GM23338 (cell line): Measurements from ENCODE around the gene FRYL. TPM values are rescaled to one million over a fixed set of nuclear protein-coding genes. Genes with fewer than 3 reads are reported as not detected.
A peak's percentile ranks its signal among the peaks of the same experiment; 100 is the strongest.

ENCODE experiments used
- ATAC-seq: fragments of 200-7000 bp; cut with Tn5 transposase; 3 replicates; pipeline ENCODE4 v1.9.1; 2020
- DNase-seq: peaks from one replicate; pipeline ENCODE4 v3.0.0-alpha.2; 2015; ENCODE audit warnings: low spot score
- H2AFZ ChIP-seq: fragments of 200-600 bp; sonication (generic); 2 replicates; pipeline ENCODE4 v1.8.0; 2016; ENCODE audit warnings: antibody characterized with exemption, mild to moderate bottlenecking, moderate library complexity
- H3F3A ChIP-seq: fragments of 200-600 bp; sonication (generic); replicated peaks from 2 replicates; pipeline ENCODE4 v1.8.0; 2017; ENCODE audit warnings: antibody characterized with exemption, mixed run types, low read depth
- H3K27ac ChIP-seq: fragments of 200-600 bp; sonication (generic); 2 replicates; pipeline ENCODE4 v1.6.1; 2016; ENCODE audit warnings: low read depth
- H3K27me3 ChIP-seq: fragments of 200-600 bp; sonication (generic); 2 replicates; pipeline ENCODE4 v1.8.0; 2016; ENCODE audit warnings: mild to moderate bottlenecking, mixed run types, moderate library complexity; ENCODE audit not compliant: insufficient read depth
- H3K36me3 ChIP-seq: fragments of 200-600 bp; sonication (generic); 2 replicates; pipeline ENCODE4 v1.8.0; 2016; ENCODE audit warnings: mild to moderate bottlenecking; ENCODE audit not compliant: insufficient read depth
- H3K4me1 ChIP-seq: fragments of 200-600 bp; sonication (generic); 2 replicates; pipeline ENCODE4 v1.8.0; 2016; ENCODE audit warnings: mild to moderate bottlenecking, moderate library complexity; ENCODE audit not compliant: insufficient read depth
- H3K4me2 ChIP-seq: fragments of 200-600 bp; sonication (generic); 2 replicates; pipeline ENCODE4 v1.7.1; 2017; ENCODE audit warnings: mixed run types
- H3K4me3 ChIP-seq: fragments of 200-600 bp; sonication (generic); 2 replicates; pipeline ENCODE4 v1.6.1; 2016; ENCODE audit warnings: mixed run types
- H3K79me2 ChIP-seq: fragments of 200-600 bp; sonication (generic); replicated peaks from 2 replicates; pipeline ENCODE4 v1.8.0; 2017; ENCODE audit warnings: mild to moderate bottlenecking; ENCODE audit not compliant: insufficient read depth
- H3K9me2 ChIP-seq: fragments of 200-600 bp; sonication (generic); 2 replicates; pipeline ENCODE4 v1.8.0; 2017; ENCODE audit not compliant: insufficient read depth
- H4K20me1 ChIP-seq: fragments of 200-600 bp; sonication (generic); replicated peaks from 2 replicates; pipeline ENCODE4 v1.8.0; 2017; ENCODE audit warnings: mild to moderate bottlenecking; ENCODE audit not compliant: insufficient read depth
- H3K27ac Mint-ChIP-seq: 2 replicates; pipeline ENCODE4 v1.8.0; 2020; ENCODE audit warnings: inconsistent platforms, mild to moderate bottlenecking, moderate library complexity, mixed read lengths
- H3K27me3 Mint-ChIP-seq: 3 replicates; pipeline ENCODE4 v1.8.0; 2022; ENCODE audit warnings: low read depth, mild to moderate bottlenecking, moderate library complexity, mixed read lengths, inconsistent platforms; ENCODE audit not compliant: insufficient read depth, poor library complexity
- H3K36me3 Mint-ChIP-seq: 3 replicates; pipeline ENCODE4 v1.8.0; 2021; ENCODE audit warnings: low read depth, mild to moderate bottlenecking, inconsistent platforms, moderate library complexity, mixed read lengths
- H3K4me1 Mint-ChIP-seq: 3 replicates; pipeline ENCODE4 v1.8.0; 2020; ENCODE audit warnings: mild to moderate bottlenecking, inconsistent platforms, mixed read lengths
- H3K4me3 Mint-ChIP-seq: 3 replicates; pipeline ENCODE4 v1.8.0; 2021; ENCODE audit warnings: moderate library complexity, mild to moderate bottlenecking, inconsistent platforms, mixed read lengths
- H3K9me3 Mint-ChIP-seq: 3 replicates; pipeline ENCODE4 v1.8.0; 2020; ENCODE audit warnings: moderate library complexity, mild to moderate bottlenecking, inconsistent platforms, mixed read lengths
- CREB1 ChIP-seq: fragments of 250-450 bp; sonication (Bioruptor Pico); IDR thresholded peaks from 2 replicates; pipeline ENCODE4 v1.5.0; 2020; ENCODE audit warnings: low read depth, mild to moderate bottlenecking, moderate library complexity
- EZH2 ChIP-seq: fragments of 200-600 bp; sonication (generic); IDR thresholded peaks from one replicate; pipeline ENCODE4 v1.8.0; 2017; ENCODE audit warnings: antibody characterized with exemption, mild to moderate bottlenecking, low read depth; ENCODE audit not compliant: unreplicated experiment
- EZH2phosphoT487 ChIP-seq: fragments of 200-600 bp; sonication (generic); IDR thresholded peaks from one replicate; pipeline ENCODE4 v1.8.1; 2018; ENCODE audit warnings: antibody characterized with exemption; ENCODE audit not compliant: unreplicated experiment
- JUNB ChIP-seq: IDR thresholded peaks from one replicate; pipeline ENCODE4 v1.6.1; 2016; ENCODE audit warnings: antibody characterized with exemption; ENCODE audit not compliant: unreplicated experiment
- NANOG ChIP-seq: IDR thresholded peaks from 2 replicates; pipeline ENCODE4 v1.6.1; 2016; ENCODE audit warnings: antibody characterized with exemption, borderline replicate concordance
- POLR2AphosphoS5 ChIP-seq: IDR thresholded peaks from 2 replicates; pipeline ENCODE4 v1.6.1; 2016; ENCODE audit warnings: antibody characterized with exemption, low read depth
- STAT1 ChIP-seq: IDR thresholded peaks from one replicate; pipeline ENCODE4 v1.6.1; 2016; ENCODE audit warnings: antibody characterized with exemption; ENCODE audit not compliant: unreplicated experiment
- ZNF114 ChIP-seq: fragments of 250-450 bp; sonication (Bioruptor Pico); IDR thresholded peaks from 2 replicates; pipeline ENCODE4 v1.5.0; 2020; ENCODE audit warnings: mild to moderate bottlenecking, moderate library complexity
- ZNF331 ChIP-seq: fragments of 250-450 bp; sonication (Bioruptor Pico); IDR thresholded peaks from 2 replicates; pipeline ENCODE4 v1.5.0; 2020; ENCODE audit warnings: low read depth, mild to moderate bottlenecking, moderate library complexity
- polyA plus RNA-seq: library from polyadenylated mRNA; unstranded; fragments of >200 nt; fragmentation: Nextera tagmentation; extraction: Ambion mirVana; gene quantifications from 2 replicates; pipeline ENCODE4 v1.2.1, GENCODE V29; 2016
- total RNA-seq: library from RNA; depleted of rRNA; stranded (reverse); fragments of >200 nt; shearing (Covaris generic); gene quantifications from 2 replicates; pipeline ENCODE4 v1.2.3, GENCODE V29; 2014
- TF ChIP-seq, protein P1 (sequence below): IDR thresholded peaks from one replicate; pipeline ENCODE4 v1.6.1; 2018; ENCODE audit warnings: antibody characterized with exemption; ENCODE audit not compliant: unreplicated experiment
- TF ChIP-seq, protein P2 (sequence below), 2 experiments: fragments of 200-600 bp in 1 of 2; sonication (generic) in 1 of 2; conservative IDR thresholded peaks; 2 replicates each; pipeline versions ENCODE4 v1.5.1 to v1.6.1; 2016 to 2017; ENCODE audit warnings: antibody characterized with exemption in 2 of 2, low read depth in 2 of 2, mild to moderate bottlenecking in 2 of 2, moderate library complexity in 1 of 2
- TF ChIP-seq, protein P3 (sequence below): fragments of 250-450 bp; sonication (Bioruptor Pico); IDR thresholded peaks from 2 replicates; pipeline ENCODE4 v1.5.0; 2020; ENCODE audit warnings: mild to moderate bottlenecking, moderate library complexity
- TF ChIP-seq, protein P4 (sequence below): IDR thresholded peaks from 2 replicates; pipeline ENCODE4 v1.6.1; 2016; ENCODE audit warnings: antibody characterized with exemption

Gene FRYL
- total and polyA plus RNA-seq, 2 experiments from 2014 or later: 30.7 to 53.3 TPM

DNA sequence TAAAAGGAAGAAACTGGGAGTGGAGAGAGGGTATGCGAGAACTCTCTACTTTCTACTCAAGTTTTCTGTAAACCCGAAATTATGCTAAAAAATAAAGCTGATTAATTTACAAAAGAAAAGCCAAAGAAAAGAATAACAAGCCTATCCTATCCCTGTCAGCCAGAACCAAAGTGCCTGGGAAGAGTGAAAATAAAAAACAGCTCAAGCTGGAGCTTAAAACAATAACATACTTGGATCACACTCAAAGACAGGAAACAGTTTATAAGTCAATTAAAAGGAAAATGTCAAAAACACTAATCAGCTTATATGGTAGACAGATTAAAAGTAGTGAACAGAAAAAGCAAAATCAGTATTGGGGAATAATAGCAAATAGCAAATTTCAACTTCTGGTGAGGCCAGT lies 139.4 kb downstream of the FRYL start:
- DNase-seq (no peak), ATAC-seq (no peak)
- H3K27me3 Mint-ChIP-seq: no peaks in the 10 kb centered on the region
- H3K27ac Mint-ChIP-seq: no peak overlapping the region
- peaks cover 16% of the 10 kb centered on the region for H3K4me1 Mint-ChIP-seq
- H3K4me3 Mint-ChIP-seq: no peak overlapping the region
- Histone ChIP-seq H3F3A (no peaks in the 10 kb centered on the region), H3K79me2 (peaks cover 36% of the 10 kb centered on the region), H3K4me3 (no peak overlapping the region), H3K9me2 (no peaks in the 10 kb centered on the region), H3K27me3 (no peaks in the 10 kb centered on the region), H4K20me1 (0 out of 2 replicates have a peak, but pooled peaks cover 2% of the 10 kb centered on the region), H3K4me2 (no peak overlapping the region), H3K27ac (peak overlapping the region; percentile 47; the same call in 1 of the 2 replicates), H2AFZ (no peak overlapping the region), H3K4me1 (peaks cover 9% of the 10 kb centered on the region), H3K36me3 (no peaks in the 10 kb centered on the region)
- TF ChIP-seq NANOG (no peak), EZH2phosphoT487 (no peak), EZH2 (no peak), ZNF331 (CRISPR knock-in tag) (no peak), JUNB (no peak), STAT1 (no peak), CREB1 (no peak), ZNF114 (CRISPR knock-in tag) (no peak), POLR2AphosphoS5 (no peak)
- TF ChIP-seq, protein P1, sequence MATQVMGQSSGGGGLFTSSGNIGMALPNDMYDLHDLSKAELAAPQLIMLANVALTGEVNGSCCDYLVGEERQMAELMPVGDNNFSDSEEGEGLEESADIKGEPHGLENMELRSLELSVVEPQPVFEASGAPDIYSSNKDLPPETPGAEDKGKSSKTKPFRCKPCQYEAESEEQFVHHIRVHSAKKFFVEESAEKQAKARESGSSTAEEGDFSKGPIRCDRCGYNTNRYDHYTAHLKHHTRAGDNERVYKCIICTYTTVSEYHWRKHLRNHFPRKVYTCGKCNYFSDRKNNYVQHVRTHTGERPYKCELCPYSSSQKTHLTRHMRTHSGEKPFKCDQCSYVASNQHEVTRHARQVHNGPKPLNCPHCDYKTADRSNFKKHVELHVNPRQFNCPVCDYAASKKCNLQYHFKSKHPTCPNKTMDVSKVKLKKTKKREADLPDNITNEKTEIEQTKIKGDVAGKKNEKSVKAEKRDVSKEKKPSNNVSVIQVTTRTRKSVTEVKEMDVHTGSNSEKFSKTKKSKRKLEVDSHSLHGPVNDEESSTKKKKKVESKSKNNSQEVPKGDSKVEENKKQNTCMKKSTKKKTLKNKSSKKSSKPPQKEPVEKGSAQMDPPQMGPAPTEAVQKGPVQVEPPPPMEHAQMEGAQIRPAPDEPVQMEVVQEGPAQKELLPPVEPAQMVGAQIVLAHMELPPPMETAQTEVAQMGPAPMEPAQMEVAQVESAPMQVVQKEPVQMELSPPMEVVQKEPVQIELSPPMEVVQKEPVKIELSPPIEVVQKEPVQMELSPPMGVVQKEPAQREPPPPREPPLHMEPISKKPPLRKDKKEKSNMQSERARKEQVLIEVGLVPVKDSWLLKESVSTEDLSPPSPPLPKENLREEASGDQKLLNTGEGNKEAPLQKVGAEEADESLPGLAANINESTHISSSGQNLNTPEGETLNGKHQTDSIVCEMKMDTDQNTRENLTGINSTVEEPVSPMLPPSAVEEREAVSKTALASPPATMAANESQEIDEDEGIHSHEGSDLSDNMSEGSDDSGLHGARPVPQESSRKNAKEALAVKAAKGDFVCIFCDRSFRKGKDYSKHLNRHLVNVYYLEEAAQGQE: no peak
- TF ChIP-seq, protein P2, sequence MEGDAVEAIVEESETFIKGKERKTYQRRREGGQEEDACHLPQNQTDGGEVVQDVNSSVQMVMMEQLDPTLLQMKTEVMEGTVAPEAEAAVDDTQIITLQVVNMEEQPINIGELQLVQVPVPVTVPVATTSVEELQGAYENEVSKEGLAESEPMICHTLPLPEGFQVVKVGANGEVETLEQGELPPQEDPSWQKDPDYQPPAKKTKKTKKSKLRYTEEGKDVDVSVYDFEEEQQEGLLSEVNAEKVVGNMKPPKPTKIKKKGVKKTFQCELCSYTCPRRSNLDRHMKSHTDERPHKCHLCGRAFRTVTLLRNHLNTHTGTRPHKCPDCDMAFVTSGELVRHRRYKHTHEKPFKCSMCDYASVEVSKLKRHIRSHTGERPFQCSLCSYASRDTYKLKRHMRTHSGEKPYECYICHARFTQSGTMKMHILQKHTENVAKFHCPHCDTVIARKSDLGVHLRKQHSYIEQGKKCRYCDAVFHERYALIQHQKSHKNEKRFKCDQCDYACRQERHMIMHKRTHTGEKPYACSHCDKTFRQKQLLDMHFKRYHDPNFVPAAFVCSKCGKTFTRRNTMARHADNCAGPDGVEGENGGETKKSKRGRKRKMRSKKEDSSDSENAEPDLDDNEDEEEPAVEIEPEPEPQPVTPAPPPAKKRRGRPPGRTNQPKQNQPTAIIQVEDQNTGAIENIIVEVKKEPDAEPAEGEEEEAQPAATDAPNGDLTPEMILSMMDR (conservative IDR thresholded peaks at IDR 0.05; ENCODE audit: low read depth in 2 of 2): no peak
- TF ChIP-seq, protein P3, sequence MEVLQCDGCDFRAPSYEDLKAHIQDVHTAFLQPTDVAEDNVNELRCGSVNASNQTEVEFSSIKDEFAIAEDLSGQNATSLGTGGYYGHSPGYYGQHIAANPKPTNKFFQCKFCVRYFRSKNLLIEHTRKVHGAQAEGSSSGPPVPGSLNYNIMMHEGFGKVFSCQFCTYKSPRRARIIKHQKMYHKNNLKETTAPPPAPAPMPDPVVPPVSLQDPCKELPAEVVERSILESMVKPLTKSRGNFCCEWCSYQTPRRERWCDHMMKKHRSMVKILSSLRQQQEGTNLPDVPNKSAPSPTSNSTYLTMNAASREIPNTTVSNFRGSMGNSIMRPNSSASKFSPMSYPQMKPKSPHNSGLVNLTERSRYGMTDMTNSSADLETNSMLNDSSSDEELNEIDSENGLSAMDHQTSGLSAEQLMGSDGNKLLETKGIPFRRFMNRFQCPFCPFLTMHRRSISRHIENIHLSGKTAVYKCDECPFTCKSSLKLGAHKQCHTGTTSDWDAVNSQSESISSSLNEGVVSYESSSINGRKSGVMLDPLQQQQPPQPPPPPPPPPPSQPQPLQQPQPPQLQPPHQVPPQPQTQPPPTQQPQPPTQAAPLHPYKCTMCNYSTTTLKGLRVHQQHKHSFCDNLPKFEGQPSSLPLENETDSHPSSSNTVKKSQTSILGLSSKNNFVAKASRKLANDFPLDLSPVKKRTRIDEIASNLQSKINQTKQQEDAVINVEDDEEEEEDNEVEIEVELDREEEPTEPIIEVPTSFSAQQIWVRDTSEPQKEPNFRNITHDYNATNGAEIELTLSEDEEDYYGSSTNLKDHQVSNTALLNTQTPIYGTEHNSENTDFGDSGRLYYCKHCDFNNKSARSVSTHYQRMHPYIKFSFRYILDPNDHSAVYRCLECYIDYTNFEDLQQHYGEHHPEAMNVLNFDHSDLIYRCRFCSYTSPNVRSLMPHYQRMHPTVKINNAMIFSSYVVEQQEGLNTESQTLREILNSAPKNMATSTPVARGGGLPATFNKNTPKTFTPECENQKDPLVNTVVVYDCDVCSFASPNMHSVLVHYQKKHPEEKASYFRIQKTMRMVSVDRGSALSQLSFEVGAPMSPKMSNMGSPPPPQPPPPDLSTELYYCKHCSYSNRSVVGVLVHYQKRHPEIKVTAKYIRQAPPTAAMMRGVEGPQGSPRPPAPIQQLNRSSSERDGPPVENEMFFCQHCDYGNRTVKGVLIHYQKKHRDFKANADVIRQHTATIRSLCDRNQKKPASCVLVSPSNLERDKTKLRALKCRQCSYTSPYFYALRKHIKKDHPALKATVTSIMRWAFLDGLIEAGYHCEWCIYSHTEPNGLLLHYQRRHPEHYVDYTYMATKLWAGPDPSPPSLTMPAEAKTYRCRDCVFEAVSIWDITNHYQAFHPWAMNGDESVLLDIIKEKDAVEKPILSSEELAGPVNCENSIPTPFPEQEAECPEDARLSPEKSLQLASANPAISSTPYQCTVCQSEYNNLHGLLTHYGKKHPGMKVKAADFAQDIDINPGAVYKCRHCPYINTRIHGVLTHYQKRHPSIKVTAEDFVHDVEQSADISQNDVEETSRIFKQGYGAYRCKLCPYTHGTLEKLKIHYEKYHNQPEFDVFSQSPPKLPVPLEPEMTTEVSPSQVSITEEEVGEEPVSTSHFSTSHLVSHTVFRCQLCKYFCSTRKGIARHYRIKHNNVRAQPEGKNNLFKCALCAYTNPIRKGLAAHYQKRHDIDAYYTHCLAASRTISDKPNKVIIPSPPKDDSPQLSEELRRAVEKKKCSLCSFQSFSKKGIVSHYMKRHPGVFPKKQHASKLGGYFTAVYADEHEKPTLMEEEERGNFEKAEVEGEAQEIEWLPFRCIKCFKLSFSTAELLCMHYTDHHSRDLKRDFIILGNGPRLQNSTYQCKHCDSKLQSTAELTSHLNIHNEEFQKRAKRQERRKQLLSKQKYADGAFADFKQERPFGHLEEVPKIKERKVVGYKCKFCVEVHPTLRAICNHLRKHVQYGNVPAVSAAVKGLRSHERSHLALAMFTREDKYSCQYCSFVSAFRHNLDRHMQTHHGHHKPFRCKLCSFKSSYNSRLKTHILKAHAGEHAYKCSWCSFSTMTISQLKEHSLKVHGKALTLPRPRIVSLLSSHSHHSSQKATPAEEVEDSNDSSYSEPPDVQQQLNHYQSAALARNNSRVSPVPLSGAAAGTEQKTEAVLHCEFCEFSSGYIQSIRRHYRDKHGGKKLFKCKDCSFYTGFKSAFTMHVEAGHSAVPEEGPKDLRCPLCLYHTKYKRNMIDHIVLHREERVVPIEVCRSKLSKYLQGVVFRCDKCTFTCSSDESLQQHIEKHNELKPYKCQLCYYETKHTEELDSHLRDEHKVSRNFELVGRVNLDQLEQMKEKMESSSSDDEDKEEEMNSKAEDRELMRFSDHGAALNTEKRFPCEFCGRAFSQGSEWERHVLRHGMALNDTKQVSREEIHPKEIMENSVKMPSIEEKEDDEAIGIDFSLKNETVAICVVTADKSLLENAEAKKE (CRISPR knock-in tag): no peak
- TF ChIP-seq, protein P4, sequence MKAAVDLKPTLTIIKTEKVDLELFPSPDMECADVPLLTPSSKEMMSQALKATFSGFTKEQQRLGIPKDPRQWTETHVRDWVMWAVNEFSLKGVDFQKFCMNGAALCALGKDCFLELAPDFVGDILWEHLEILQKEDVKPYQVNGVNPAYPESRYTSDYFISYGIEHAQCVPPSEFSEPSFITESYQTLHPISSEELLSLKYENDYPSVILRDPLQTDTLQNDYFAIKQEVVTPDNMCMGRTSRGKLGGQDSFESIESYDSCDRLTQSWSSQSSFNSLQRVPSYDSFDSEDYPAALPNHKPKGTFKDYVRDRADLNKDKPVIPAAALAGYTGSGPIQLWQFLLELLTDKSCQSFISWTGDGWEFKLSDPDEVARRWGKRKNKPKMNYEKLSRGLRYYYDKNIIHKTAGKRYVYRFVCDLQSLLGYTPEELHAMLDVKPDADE: no peak
- H3K36me3 Mint-ChIP-seq: no peaks in the 10 kb centered on the region
- no peaks in the 10 kb centered on the region; the same call in 1 of the 3 replicates for H3K9me3 Mint-ChIP-seq
